Spleen (tissue), 7 donors: ENCODE results near the gene THRAP3.

Source experiments
- POLR2A ChIP-seq, 3 donors: fragments of 450-650 bp; IDR thresholded peaks; one replicate each; pipeline ENCODE4 v1.5.1; 2017; ENCODE audit warnings: antibody characterized with exemption in 3 of 3, mild to moderate bottlenecking in 1 of 3
- POLR2AphosphoS5 ChIP-seq, 3 donors: sonication (generic); formaldehyde crosslinking; IDR thresholded peaks; one replicate each; pipeline ENCODE4 v1.5.1; 2017; ENCODE audit warnings: antibody characterized with exemption in 3 of 3
- TF ChIP-seq, protein P1 (sequence below), 11 experiments: fragments of 200-600 bp in 7 of 11; fragments of 450-650 bp in 4 of 11; sonication (generic) in 4 of 11; IDR thresholded peaks in 8 of 11; conservative IDR thresholded peaks in 3 of 11; 1 replicate in 7 of 11; 2 replicates in 4 of 11; pipeline versions ENCODE4 v1.4.0 to v1.8.0; 2016 to 2021; ENCODE audit warnings: antibody characterized with exemption in 11 of 11, inconsistent platforms in 4 of 11, mild to moderate bottlenecking in 1 of 11
- donor health status: DM: no; HTN: no; CAD: no; lungs with moderate emphysema.
- donor health status: DM: no; HTN: no; CAD: no.
- donor health status: DM: no; HTN: no; CAD: no.

- TF ChIP-seq, protein P1, sequence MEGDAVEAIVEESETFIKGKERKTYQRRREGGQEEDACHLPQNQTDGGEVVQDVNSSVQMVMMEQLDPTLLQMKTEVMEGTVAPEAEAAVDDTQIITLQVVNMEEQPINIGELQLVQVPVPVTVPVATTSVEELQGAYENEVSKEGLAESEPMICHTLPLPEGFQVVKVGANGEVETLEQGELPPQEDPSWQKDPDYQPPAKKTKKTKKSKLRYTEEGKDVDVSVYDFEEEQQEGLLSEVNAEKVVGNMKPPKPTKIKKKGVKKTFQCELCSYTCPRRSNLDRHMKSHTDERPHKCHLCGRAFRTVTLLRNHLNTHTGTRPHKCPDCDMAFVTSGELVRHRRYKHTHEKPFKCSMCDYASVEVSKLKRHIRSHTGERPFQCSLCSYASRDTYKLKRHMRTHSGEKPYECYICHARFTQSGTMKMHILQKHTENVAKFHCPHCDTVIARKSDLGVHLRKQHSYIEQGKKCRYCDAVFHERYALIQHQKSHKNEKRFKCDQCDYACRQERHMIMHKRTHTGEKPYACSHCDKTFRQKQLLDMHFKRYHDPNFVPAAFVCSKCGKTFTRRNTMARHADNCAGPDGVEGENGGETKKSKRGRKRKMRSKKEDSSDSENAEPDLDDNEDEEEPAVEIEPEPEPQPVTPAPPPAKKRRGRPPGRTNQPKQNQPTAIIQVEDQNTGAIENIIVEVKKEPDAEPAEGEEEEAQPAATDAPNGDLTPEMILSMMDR (IDR thresholded peaks at IDR 0.05 in 8 of 11, conservative IDR thresholded peaks at IDR 0.05 in 3 of 11), result no peak
- TF ChIP-seq POLR2AphosphoS5 (IDR thresholded peaks at IDR 0.05) (no peak), POLR2A (IDR thresholded peaks at IDR 0.05) (no peak)
Observed at GRCh38 chr1:36211841-36212240, 12.4 kb upstream of the THRAP3 start.
